Spleen (tissue), 11 donors: ENCODE measurements around the gene APCDD1L. TPM values are rescaled to one million over a fixed set of nuclear protein-coding genes. Genes with fewer than 3 reads are reported as not detected.

Source experiments
- DNase-seq: peaks from one replicate; pipeline ENCODE4 v3.0.0-alpha.2; 2020
- H3K27ac ChIP-seq, 8 donors: fragments of 200-600 bp; sonication (generic) in 7 of 8; 1 replicate in 4 of 8; 2 replicates in 4 of 8; pipeline versions ENCODE4 v1.5.0 to v1.8.0; 2016 to 2021; ENCODE audit warnings: inconsistent platforms in 4 of 8, mild to moderate bottlenecking in 4 of 8, moderate library complexity in 1 of 8
- H3K27me3 ChIP-seq, 7 donors: fragments of 200-600 bp; sonication (generic) in 6 of 7; replicated peaks in 1 of 7; 1 replicate in 4 of 7; 2 replicates in 3 of 7; pipeline versions ENCODE4 v1.5.0 to v1.8.0; 2016 to 2021; ENCODE audit warnings: inconsistent platforms in 3 of 7, mild to moderate bottlenecking in 1 of 7
- H3K36me3 ChIP-seq, 6 donors: fragments of 200-600 bp; sonication (generic) in 5 of 6; 1 replicate in 4 of 6; 2 replicates in 2 of 6; pipeline versions ENCODE4 v1.5.0 to v1.8.0; 2016 to 2021; ENCODE audit warnings: inconsistent platforms in 2 of 6
- H3K4me1 ChIP-seq, 6 donors: fragments of 200-600 bp; sonication (generic) in 5 of 6; 1 replicate in 3 of 6; 2 replicates in 3 of 6; pipeline versions ENCODE4 v1.5.0 to v1.8.0; 2016 to 2021; ENCODE audit warnings: inconsistent platforms in 3 of 6
- H3K4me3 ChIP-seq, 8 donors: fragments of 200-600 bp; sonication (generic) in 7 of 8; 1 replicate in 4 of 8; 2 replicates in 4 of 8; pipeline versions ENCODE4 v1.5.0 to v1.8.0; 2016 to 2021; ENCODE audit warnings: inconsistent platforms in 4 of 8, mild to moderate bottlenecking in 4 of 8, moderate library complexity in 2 of 8
- H3K9me3 ChIP-seq, 8 donors: fragments of 200-600 bp; sonication (generic) in 7 of 8; 1 replicate in 4 of 8; 2 replicates in 4 of 8; pipeline versions ENCODE4 v1.5.0 to v1.8.0; 2016 to 2021; ENCODE audit warnings: inconsistent platforms in 4 of 8
- CTCF ChIP-seq, 11 experiments: fragments of 200-600 bp in 7 of 11; fragments of 450-650 bp in 4 of 11; sonication (generic) in 4 of 11; IDR thresholded peaks in 8 of 11; conservative IDR thresholded peaks in 3 of 11; 1 replicate in 7 of 11; 2 replicates in 4 of 11; pipeline versions ENCODE4 v1.4.0 to v1.8.0; 2016 to 2021; ENCODE audit warnings: antibody characterized with exemption in 11 of 11, inconsistent platforms in 4 of 11, mild to moderate bottlenecking in 1 of 11
- POLR2A ChIP-seq, 3 donors: fragments of 450-650 bp; IDR thresholded peaks; one replicate each; pipeline ENCODE4 v1.5.1; 2017; ENCODE audit warnings: antibody characterized with exemption in 3 of 3, mild to moderate bottlenecking in 1 of 3
- POLR2AphosphoS5 ChIP-seq, 3 donors: sonication (generic); formaldehyde crosslinking; IDR thresholded peaks; one replicate each; pipeline ENCODE4 v1.5.1; 2017; ENCODE audit warnings: antibody characterized with exemption in 3 of 3
- WGBS, 5 donors: extraction: QIAGEN DNeasy Blood & Tissue Kit in 3 of 5; methylation state at CpG; one replicate each; pipeline versions ENCODE4 v1.1.5 to v1.1.7; 2013 to 2018; 5-methylcytosine and 5-hydroxymethylcytosine counted together
- intact Hi-C: fragments of 100-400 bp; cut with DNase I; formaldehyde crosslinking; loops from one replicate; pipeline ENCODE4 v1.15.0; 2023; ENCODE audit warnings: low total_unique reads
- polyA plus RNA-seq, 3 donors: library from polyadenylated mRNA; stranded (reverse); fragments of 200-250 nt; gene quantifications; one replicate each; pipeline ENCODE4 v1.2.1, GENCODE V29; 2013
- total RNA-seq, 7 donors: library from RNA; depleted of rRNA in 3 of 7; stranded (reverse); fragments of >200 nt in 3 of 7; fragmentation: NEBNext Ultra II Directional in 4 of 7; extraction: Animal tissue kit (Norgen Biotek cat#: 25700) in 4 of 7; gene quantifications; one replicate each; pipeline versions ENCODE4 v1.1.0 to v1.2.1, GENCODE V29; 2016 to 2021
- donor health status: healthy with polysubstance abuse.
- donor health status: DM: no; HTN: no; CAD: no; lungs with moderate emphysema.
- donor health status: DM: no; HTN: no; CAD: no.
- donor health status: Bipolar disorder and iron deficiency.
- donor health status: healthy.
- donor health status: DM: no; HTN: no; CAD: no.
- donor health status: DM: yes; HTN: yes; CAD: no.

APCDD1L gene
- total and polyA plus RNA-seq, 10 donors, result 0.03 to 0.50 TPM; not detected in 8

GRCh38 chr20:58479726-58480440 lies 35.3 kb downstream of the APCDD1L start:
- Histone ChIP-seq H3K27ac (no peak overlapping the region), H3K36me3 (no peaks in the 10 kb centered on the region), H3K4me1 (no peaks in the 10 kb centered on the region), H3K27me3 (peaks cover 0 to 10% (median 0%) of the 10 kb centered on the region in 7 donors), H3K9me3 (peaks cover 0 to 28% (median 19%) of the 10 kb centered on the region in 8 donors), H3K4me3 (no peak overlapping the region)
- 76 to 92% (median 89%) methylated on average over 9 of the region's 9 CpGs for WGBS, 5 donors
- intact Hi-C loops, result no loop called here
- TF ChIP-seq POLR2A (IDR thresholded peaks at IDR 0.05), result no peak
- TF ChIP-seq POLR2AphosphoS5 (IDR thresholded peaks at IDR 0.05), result no peak
- no peak for TF ChIP-seq CTCF (IDR thresholded peaks at IDR 0.05 in 8 of 11, conservative IDR thresholded peaks at IDR 0.05 in 3 of 11)
- DNase-seq, result no peak

- 76 to 91% (median 84%) methylated on average over 3 of the region's 3 CpGs for whole genome bisulfite sequencing, 5 donors
- TF ChIP-seq POLR2A (IDR thresholded peaks at IDR 0.05), result no peak
- TF ChIP-seq POLR2AphosphoS5 (IDR thresholded peaks at IDR 0.05), result no peak
- no peak for TF ChIP-seq CTCF (IDR thresholded peaks at IDR 0.05 in 8 of 11, conservative IDR thresholded peaks at IDR 0.05 in 3 of 11)
- DNase-seq, result no peak
Observed at GRCh38 chr20:58478141-58478805, 36.9 kb downstream of the APCDD1L start.

GRCh38 chr20:58475466-58475865 lies 39.7 kb downstream of the APCDD1L start:
- no peak overlapping the region for H3K27ac ChIP-seq
- intact Hi-C loops, result no loop called here
- no peak for TF ChIP-seq POLR2AphosphoS5 (IDR thresholded peaks at IDR 0.05)
- no peak for TF ChIP-seq POLR2A (IDR thresholded peaks at IDR 0.05)
- no peak for TF ChIP-seq CTCF (IDR thresholded peaks at IDR 0.05 in 8 of 11, conservative IDR thresholded peaks at IDR 0.05 in 3 of 11)

More at GRCh38 chr20:58478141-58478805, 36.9 kb downstream of the APCDD1L start:
- Histone ChIP-seq H3K36me3 (no peaks in the 10 kb centered on the region), H3K27ac (no peak overlapping the region), H3K4me1 (no peaks in the 10 kb centered on the region), H3K9me3 (peaks cover 0 to 23% (median 14%) of the 10 kb centered on the region in 8 donors), H3K4me3 (no peak overlapping the region), H3K27me3 (peaks cover 0 to 10% (median 0%) of the 10 kb centered on the region in 7 donors)
- intact Hi-C loops, result no loop called here

More at GRCh38 chr20:58475466-58475865, 39.7 kb downstream of the APCDD1L start:
- H3K27me3 ChIP-seq, result no peaks in the 10 kb centered on the region
- WGBS, 5 donors, result 88 to 94% (median 89%) methylated on average over 10 of the region's 10 CpGs
- DNase-seq, result no peak
- no peaks in the 10 kb centered on the region for H3K36me3 ChIP-seq
- peaks cover 0 to 23% (median 14%) of the 10 kb centered on the region in 8 donors for H3K9me3 ChIP-seq
- H3K4me3 ChIP-seq, result no peak overlapping the region
- H3K4me1 ChIP-seq, result no peaks in the 10 kb centered on the region
